ENCODE data around the gene ACACA.

The ACACA gene

DNA sequence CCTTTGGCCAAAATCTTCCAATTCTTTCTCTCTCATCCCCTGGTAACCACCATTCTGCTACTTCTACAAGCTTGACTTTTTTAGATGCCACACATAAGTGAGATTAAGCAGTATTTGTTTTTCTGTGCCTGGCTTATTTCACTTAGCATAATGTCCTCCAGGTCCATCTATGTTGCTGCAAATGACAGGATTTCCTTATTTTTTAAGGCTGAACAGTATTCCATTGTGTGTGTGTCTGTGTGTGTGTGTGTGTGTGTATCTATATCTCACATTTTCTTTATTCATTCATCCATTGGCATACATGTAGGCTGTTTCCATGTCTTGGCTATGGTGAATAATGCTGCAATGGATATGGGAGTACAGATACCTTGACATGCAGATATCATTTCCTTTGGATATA lies 6.1 kb downstream of the ACACA start:
- DNase-seq (ENCODE audit: low spot score): no peak
- no peak overlapping the region for H3K27ac ChIP-seq
- TF ChIP-seq, protein P1, sequence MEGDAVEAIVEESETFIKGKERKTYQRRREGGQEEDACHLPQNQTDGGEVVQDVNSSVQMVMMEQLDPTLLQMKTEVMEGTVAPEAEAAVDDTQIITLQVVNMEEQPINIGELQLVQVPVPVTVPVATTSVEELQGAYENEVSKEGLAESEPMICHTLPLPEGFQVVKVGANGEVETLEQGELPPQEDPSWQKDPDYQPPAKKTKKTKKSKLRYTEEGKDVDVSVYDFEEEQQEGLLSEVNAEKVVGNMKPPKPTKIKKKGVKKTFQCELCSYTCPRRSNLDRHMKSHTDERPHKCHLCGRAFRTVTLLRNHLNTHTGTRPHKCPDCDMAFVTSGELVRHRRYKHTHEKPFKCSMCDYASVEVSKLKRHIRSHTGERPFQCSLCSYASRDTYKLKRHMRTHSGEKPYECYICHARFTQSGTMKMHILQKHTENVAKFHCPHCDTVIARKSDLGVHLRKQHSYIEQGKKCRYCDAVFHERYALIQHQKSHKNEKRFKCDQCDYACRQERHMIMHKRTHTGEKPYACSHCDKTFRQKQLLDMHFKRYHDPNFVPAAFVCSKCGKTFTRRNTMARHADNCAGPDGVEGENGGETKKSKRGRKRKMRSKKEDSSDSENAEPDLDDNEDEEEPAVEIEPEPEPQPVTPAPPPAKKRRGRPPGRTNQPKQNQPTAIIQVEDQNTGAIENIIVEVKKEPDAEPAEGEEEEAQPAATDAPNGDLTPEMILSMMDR (conservative IDR thresholded peaks at IDR 0.05; ENCODE audit: low read depth): no peak
- ChIA-PET CTCF (interaction anchor here (0.6 kb wide), 1 partner anchor 13 kb away, joined by 4 read pairs; no protein-coding TSS in a partner anchor), POLR2A (ENCODE audit: low non-redundant PET) (interaction anchor here (0.6 kb wide), 1 partner anchor 111 kb away, joined by 3 read pairs; no protein-coding TSS in a partner anchor)

DNA sequence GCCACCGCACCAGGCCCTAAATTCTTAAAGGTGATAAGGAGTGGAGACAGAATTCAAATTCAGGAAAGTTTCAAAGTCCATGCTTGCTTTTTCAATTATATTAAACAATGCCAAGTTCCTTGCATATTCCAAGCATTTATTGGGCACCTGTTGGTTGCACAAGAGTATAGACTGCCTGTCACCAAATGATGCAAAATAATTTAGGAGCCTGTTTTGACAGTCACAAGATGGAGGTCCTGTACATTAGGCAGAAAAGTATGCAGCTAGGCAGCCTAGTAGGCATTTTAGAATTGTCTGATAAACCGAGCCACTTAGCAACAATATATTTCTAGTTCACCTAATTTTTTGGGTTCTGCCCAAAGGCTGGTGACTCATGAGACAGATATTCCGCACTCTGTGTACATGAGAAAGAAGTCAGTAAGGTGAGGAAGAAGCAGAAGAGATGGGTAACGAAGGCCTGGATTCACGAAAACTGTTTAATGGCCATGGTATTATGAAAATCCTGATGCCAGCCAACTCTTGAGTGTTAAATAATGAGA lies 7.3 kb downstream of the ACACA start:
- peak overlapping the region; percentile 47; the same call in 1 of the 2 replicates for H3K27ac ChIP-seq
- POLR2A ChIA-PET (ENCODE audit: low non-redundant PET): no interaction called here
- peak; percentile 50 for DNase-seq (ENCODE audit: low spot score)
- CTCF ChIA-PET: no interaction called here
- TF ChIP-seq, protein P1 (conservative IDR thresholded peaks at IDR 0.05; ENCODE audit: low read depth): no peak

DNA sequence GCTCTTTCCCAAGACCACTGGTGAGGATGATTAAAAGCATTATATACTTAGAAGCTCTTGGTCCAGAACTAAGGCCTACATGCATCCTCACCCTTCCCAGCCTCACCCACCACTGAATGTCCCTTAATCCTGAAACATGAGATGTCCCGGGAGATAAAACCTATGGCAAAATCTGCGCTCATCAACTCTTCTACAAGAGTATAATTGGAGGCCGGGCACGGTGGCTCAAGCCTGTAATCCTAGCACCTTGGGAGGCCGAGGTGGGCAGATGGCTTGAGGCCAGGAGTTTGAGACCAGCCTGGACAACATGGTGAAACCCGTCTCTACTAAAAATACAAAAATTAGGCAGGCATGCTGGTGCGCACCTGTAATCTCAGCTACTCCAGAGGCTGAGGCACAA lies 13.3 kb downstream of the ACACA start:
- no peak overlapping the region for H3K27ac ChIP-seq
- TF ChIP-seq, protein P1 (conservative IDR thresholded peaks at IDR 0.05; ENCODE audit: low read depth): no peak
- DNase-seq (ENCODE audit: low spot score): no peak
- ChIA-PET CTCF (no interaction called here), POLR2A (ENCODE audit: low non-redundant PET) (no interaction called here)

DNA sequence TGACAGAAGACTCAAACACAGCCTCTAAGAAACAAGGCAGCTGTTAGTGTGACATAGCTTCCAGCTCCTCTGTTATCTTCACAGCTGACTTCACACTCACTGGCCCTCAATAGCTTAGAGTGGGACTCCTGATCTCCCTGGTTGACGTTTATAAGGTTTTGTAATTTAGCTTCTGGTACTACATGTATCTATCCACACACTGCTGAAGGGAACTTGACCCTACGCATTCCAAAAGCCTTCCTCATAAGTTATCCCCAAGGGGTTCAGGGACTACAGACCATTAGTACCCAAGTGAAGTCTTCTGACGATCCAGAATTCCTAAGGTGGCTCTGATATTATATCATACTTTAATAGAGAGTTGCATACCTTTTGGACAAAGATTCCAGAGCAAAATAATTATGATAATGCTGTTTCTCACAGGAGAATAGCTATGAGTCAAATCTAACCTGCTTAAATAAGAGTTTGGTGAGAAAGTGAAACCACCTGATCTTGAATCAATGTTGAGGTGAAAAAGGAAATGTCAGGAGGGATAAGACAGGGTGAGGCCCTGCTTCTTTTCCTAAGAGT lies 14.5 kb downstream of the ACACA start:
- TF ChIP-seq, protein P1 (conservative IDR thresholded peaks at IDR 0.05; ENCODE audit: low read depth): no peak
- POLR2A ChIA-PET (ENCODE audit: low non-redundant PET): no interaction called here
- H3K27ac ChIP-seq: no peak overlapping the region
- peak; percentile 30 for DNase-seq (ENCODE audit: low spot score)
- CTCF ChIA-PET: interaction anchor here (0.6 kb wide), 1 partner anchor 759 kb away, joined by 5 read pairs; no protein-coding TSS in a partner anchor

DNA sequence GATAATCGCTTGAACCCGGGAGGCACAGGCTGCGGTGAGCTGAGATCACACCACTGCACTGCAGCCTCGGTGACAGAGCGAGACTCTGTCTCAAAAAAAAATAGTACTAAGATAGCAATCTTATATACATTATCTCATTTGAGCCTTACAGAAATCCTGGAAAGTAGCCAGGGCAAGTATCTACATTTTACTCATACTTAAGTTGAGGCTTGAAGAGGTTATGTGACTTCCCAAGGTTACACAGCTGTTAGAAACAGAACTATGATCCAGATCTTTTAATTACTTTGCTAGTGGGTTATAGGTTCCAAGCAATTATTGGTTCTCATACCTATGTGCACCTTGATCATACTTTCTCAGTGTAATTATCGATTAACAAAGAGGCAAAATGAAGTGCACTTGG lies 15.5 kb downstream of the ACACA start:
- no peak overlapping the region for H3K27ac ChIP-seq
- DNase-seq (ENCODE audit: low spot score): no peak
- ChIA-PET CTCF (interaction anchor here (0.6 kb wide), 1 partner anchor 789 kb away, joined by 5 read pairs; no protein-coding TSS in a partner anchor), POLR2A (ENCODE audit: low non-redundant PET) (no interaction called here)
- TF ChIP-seq, protein P1 (conservative IDR thresholded peaks at IDR 0.05; ENCODE audit: low read depth): no peak

DNA sequence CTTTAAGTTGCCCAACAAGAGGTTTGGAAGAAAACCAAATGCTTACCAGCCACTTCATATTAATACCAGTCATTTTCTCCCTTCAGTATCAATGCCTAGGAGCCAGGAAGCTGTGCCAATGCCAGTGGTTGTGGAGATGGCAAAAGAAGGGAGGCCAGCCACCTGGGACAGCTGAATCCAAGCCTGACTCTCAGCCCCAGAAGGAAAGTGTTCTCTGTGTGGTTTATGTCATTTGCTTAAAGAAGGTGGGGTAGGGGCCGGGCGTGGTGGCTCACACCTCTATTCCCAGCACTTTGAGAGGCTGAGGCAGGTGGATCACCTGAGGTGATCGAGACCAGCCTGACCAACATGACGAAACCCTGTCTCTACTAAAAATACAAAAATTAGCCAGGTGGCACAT lies 17.5 kb downstream of the ACACA start:
- DNase-seq (ENCODE audit: low spot score): no peak
- no peak overlapping the region for H3K27ac ChIP-seq
- TF ChIP-seq, protein P1 (conservative IDR thresholded peaks at IDR 0.05; ENCODE audit: low read depth): no peak
- CTCF ChIA-PET: no interaction called here
- POLR2A ChIA-PET (ENCODE audit: low non-redundant PET): no interaction called here
